Epidermal melanocyte (primary cell): ENCODE results near the gene OLFM1.
"Not testable (repeated sequence)": the region's sequence is repeated elsewhere in the genome, so short reads cannot be mapped to it uniquely, and the experiment has no call there.

Source experiments
- DNase-seq: peaks from one replicate; pipeline ENCODE4 v3.0.0; 2011; ENCODE audit warnings: low spot score; ENCODE audit not compliant: insufficient read length

Gene OLFM1

GRCh38 chr9:135131488-135131887, 44.0 kb downstream of the OLFM1 start:
- DNase-seq: no peak

GRCh38 chr9:135132008-135132407, 44.5 kb downstream of the OLFM1 start:
- DNase-seq: no peak

- DNase-seq: no peak
Observed at GRCh38 chr9:135134268-135135022, 47.0 kb downstream of the OLFM1 start.

- DNase-seq: no peak
Observed at GRCh38 chr9:135135171-135135928, 47.9 kb downstream of the OLFM1 start.

- DNase-seq: no peak
Observed at GRCh38 chr9:135135929-135136315, 48.5 kb downstream of the OLFM1 start.

- no peak for DNase-seq
Observed at GRCh38 chr9:135136481-135136880, 49.0 kb downstream of the OLFM1 start.

- no peak for DNase-seq
Observed at GRCh38 chr9:135136991-135137832, 49.7 kb downstream of the OLFM1 start.

- DNase-seq: no peak
Observed at GRCh38 chr9:135138078-135138855, 50.8 kb downstream of the OLFM1 start.

- DNase-seq: no peak
Observed at GRCh38 chr9:135139366-135139959, 52.0 kb downstream of the OLFM1 start.

- DNase-seq: no peak
Observed at GRCh38 chr9:135141183-135141774, 53.8 kb downstream of the OLFM1 start.

GRCh38 chr9:135144581-135145170, 57.2 kb downstream of the OLFM1 start:
- DNase-seq: no peak

GRCh38 chr9:135145312-135145711, 57.8 kb downstream of the OLFM1 start:
- DNase-seq: no peak

GRCh38 chr9:135146241-135146640, 58.8 kb downstream of the OLFM1 start:
- no peak for DNase-seq

GRCh38 chr9:135146766-135147473, 59.5 kb downstream of the OLFM1 start:
- no peak for DNase-seq

- DNase-seq: no peak
Observed at GRCh38 chr9:135147474-135147805, 60.0 kb downstream of the OLFM1 start.

GRCh38 chr9:135147938-135148337, 60.5 kb downstream of the OLFM1 start:
- DNase-seq: no peak

- DNase-seq: no peak
Observed at GRCh38 chr9:135148386-135148785, 60.9 kb downstream of the OLFM1 start.

- not testable (repeated sequence) for DNase-seq
Observed at GRCh38 chr9:135149901-135150300, 62.4 kb downstream of the OLFM1 start.

GRCh38 chr9:135150981-135151380, 63.5 kb downstream of the OLFM1 start:
- DNase-seq: no peak
